Esophagus muscularis mucosa (tissue), 4 donors: ENCODE data around the gene CKAP2.

Source experiments
- CTCF ChIP-seq, 3 experiments: fragments of 200-600 bp in 2 of 3; fragments of 450-650 bp in 1 of 3; sonication (generic) in 2 of 3; IDR thresholded peaks; one replicate each; pipeline ENCODE4 v1.5.1; 2017 to 2019; ENCODE audit warnings: antibody characterized with exemption in 3 of 3, mild to moderate bottlenecking in 2 of 3, moderate library complexity in 1 of 3
- EP300 ChIP-seq: sonication (generic); formaldehyde crosslinking; IDR thresholded peaks from one replicate; pipeline ENCODE4 v1.6.1; 2017; ENCODE audit warnings: antibody characterized with exemption
- POLR2A ChIP-seq: fragments of 450-650 bp; IDR thresholded peaks from one replicate; pipeline ENCODE4 v1.6.1; 2017; ENCODE audit warnings: antibody characterized with exemption, moderate library complexity, mild to moderate bottlenecking, low read depth
- POLR2AphosphoS5 ChIP-seq, 2 donors: sonication (generic); formaldehyde crosslinking; IDR thresholded peaks; one replicate each; pipeline ENCODE4 v1.6.1; 2017; ENCODE audit warnings: antibody characterized with exemption in 2 of 2

GRCh38 chr13:52411629-52412028 is 43.6 kb upstream of the CKAP2 start:
- TF ChIP-seq CTCF (IDR thresholded peaks at IDR 0.05), result no peak
- TF ChIP-seq POLR2A, result no peak
- TF ChIP-seq POLR2AphosphoS5 (IDR thresholded peaks at IDR 0.05), result no peak
- TF ChIP-seq EP300, result no peak
